ENCODE measurements around the gene DMRTC2.

GRCh38 chr19:41888926-41889325 is 44.1 kb downstream of the DMRTC2 start:
- TF ChIP-seq CTCF (conservative IDR thresholded peaks at IDR 0.05): no peak
- no peak for TF ChIP-seq ZFX (IDR thresholded peaks at IDR 0.05)

All from C4-2B (cell line).